Measurements from ENCODE around the gene TBC1D21.
"Not testable (repeated sequence)": the region's sequence is repeated elsewhere in the genome, so short reads cannot be mapped to it uniquely, and the experiment has no call there.

The TBC1D21 gene

DNA sequence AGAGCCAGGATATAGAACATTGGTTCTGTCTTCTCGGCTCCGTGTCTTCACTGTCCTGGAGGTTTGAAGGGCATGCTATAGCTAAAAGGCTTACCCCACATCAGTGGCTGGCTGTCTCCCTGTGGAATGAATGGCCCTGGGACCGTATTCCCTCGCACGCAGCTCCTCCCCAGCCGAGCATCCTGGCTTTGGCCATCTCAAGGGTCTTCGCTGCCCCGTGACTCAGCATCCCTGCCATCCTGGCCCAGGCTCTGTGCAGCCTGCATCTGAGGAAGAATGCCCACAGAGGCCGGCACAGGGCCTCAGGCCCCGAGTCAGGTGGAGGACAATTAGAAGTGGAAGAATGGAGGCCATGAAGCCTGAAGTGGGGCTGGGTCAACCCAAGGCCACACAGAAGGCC is 63.9 kb downstream of the TBC1D21 start:
- TF ChIP-seq, protein P1, sequence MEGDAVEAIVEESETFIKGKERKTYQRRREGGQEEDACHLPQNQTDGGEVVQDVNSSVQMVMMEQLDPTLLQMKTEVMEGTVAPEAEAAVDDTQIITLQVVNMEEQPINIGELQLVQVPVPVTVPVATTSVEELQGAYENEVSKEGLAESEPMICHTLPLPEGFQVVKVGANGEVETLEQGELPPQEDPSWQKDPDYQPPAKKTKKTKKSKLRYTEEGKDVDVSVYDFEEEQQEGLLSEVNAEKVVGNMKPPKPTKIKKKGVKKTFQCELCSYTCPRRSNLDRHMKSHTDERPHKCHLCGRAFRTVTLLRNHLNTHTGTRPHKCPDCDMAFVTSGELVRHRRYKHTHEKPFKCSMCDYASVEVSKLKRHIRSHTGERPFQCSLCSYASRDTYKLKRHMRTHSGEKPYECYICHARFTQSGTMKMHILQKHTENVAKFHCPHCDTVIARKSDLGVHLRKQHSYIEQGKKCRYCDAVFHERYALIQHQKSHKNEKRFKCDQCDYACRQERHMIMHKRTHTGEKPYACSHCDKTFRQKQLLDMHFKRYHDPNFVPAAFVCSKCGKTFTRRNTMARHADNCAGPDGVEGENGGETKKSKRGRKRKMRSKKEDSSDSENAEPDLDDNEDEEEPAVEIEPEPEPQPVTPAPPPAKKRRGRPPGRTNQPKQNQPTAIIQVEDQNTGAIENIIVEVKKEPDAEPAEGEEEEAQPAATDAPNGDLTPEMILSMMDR (IDR thresholded peaks at IDR 0.05; ENCODE audit: control insufficient read depth, insufficient read depth, low read depth, low read length, missing control alignments): no peak
- H3K4me3 ChIP-seq (ENCODE audit: control insufficient read depth, low read depth, low read length): no peak overlapping the region
- no peak for DNase-seq (ENCODE audit: low read depth)

DNA sequence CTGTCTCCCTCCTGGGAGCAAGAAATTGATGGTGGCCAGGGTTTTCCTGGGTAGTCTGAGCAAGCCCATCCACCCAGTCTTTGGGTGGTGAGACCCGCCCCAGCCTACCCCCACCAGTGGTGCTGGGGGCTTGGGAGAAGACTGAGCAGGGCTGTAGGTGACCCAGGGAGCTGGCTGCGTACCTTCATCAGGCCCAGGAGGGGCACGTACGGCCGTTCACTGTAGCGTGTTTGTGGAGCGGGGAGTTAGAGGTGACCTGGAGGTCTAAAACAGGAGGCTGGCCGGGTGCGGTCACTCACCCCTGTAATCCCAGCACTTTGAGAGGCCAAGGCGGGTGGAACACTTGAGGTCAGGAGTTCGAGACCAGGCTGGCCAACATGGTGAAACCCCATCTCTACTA is 64.4 kb downstream of the TBC1D21 start:
- DNase-seq (ENCODE audit: low read depth): no peak
- H3K4me3 ChIP-seq (ENCODE audit: control insufficient read depth, low read depth, low read length): no peak overlapping the region
- TF ChIP-seq, protein P1 (IDR thresholded peaks at IDR 0.05; ENCODE audit: control insufficient read depth, insufficient read depth, low read depth, low read length, missing control alignments): no peak

DNA sequence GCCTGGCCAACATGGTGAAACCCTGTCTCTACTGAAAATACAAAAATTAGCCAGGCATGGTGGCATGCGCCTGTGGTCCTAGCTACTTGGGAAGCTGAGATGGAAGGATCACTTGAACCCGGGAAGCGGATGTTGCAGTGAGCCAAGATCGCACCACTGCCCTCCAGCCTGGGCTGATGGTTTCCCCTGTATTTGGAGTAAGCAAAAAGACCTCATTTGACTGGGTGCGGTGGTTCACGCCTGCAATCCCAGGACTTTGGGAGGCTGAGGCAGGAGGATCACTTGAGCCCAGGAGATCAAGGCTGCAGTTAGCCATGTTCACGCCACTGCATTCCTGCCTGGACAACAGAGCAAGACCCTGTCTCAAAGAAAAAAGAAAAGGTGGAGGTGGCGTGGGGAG is 65.2 kb downstream of the TBC1D21 start:
- not testable (repeated sequence) for H3K4me3 ChIP-seq (ENCODE audit: control insufficient read depth, low read depth, low read length); DNase-seq (ENCODE audit: low read depth)

Measured in AG09309 (cell line).